AG10803 (cell line): ENCODE measurements around the gene GABRA5.

Experiments used
- DNase-seq: peaks from one replicate; pipeline ENCODE4 v3.0.0; 2010; ENCODE audit warnings: low read depth
- H3K4me3 ChIP-seq: 2 replicates; pipeline ENCODE4 v1.5.1; 2011; ENCODE audit warnings: mild to moderate bottlenecking, low read length, control low read depth
- TF ChIP-seq, protein P1 (sequence below): conservative IDR thresholded peaks from 2 replicates; pipeline ENCODE4 v1.5.1; 2011; ENCODE audit warnings: mild to moderate bottlenecking, low read length, control low read depth, inconsistent platforms

GABRA5 gene

GRCh38 chr15:26877831-26878230 is 11.0 kb downstream of the GABRA5 start:
- DNase-seq: no peak
- no peak overlapping the region for H3K4me3 ChIP-seq
- TF ChIP-seq, protein P1, sequence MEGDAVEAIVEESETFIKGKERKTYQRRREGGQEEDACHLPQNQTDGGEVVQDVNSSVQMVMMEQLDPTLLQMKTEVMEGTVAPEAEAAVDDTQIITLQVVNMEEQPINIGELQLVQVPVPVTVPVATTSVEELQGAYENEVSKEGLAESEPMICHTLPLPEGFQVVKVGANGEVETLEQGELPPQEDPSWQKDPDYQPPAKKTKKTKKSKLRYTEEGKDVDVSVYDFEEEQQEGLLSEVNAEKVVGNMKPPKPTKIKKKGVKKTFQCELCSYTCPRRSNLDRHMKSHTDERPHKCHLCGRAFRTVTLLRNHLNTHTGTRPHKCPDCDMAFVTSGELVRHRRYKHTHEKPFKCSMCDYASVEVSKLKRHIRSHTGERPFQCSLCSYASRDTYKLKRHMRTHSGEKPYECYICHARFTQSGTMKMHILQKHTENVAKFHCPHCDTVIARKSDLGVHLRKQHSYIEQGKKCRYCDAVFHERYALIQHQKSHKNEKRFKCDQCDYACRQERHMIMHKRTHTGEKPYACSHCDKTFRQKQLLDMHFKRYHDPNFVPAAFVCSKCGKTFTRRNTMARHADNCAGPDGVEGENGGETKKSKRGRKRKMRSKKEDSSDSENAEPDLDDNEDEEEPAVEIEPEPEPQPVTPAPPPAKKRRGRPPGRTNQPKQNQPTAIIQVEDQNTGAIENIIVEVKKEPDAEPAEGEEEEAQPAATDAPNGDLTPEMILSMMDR: no peak

DNA sequence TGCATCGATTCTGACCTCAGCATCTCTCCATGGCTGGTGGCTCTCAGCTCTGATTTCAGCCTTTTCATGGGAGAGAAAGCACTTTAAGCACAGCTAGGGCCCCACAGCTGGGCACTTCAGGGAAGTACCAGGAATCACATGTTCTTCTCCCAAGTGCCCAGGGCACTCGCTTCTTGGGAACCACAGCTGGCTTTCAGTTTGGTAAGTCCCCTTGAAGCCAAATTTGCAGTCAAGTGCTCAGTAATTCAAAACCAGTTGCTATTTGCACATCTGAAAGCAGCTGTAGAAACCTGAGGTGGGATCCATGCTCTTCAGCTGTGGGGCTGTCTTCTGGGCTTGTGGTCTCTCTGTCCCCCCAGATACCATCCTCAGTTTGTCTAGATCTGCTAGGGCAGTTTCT is 12.8 kb downstream of the GABRA5 start:
- H3K4me3 ChIP-seq: no peak overlapping the region
- no peak for DNase-seq
- TF ChIP-seq, protein P1: no peak

- no peak overlapping the region for H3K4me3 ChIP-seq
- TF ChIP-seq, protein P1: no peak
- no peak for DNase-seq
Observed at GRCh38 chr15:26882112-26882511, 15.2 kb downstream of the GABRA5 start.

DNA sequence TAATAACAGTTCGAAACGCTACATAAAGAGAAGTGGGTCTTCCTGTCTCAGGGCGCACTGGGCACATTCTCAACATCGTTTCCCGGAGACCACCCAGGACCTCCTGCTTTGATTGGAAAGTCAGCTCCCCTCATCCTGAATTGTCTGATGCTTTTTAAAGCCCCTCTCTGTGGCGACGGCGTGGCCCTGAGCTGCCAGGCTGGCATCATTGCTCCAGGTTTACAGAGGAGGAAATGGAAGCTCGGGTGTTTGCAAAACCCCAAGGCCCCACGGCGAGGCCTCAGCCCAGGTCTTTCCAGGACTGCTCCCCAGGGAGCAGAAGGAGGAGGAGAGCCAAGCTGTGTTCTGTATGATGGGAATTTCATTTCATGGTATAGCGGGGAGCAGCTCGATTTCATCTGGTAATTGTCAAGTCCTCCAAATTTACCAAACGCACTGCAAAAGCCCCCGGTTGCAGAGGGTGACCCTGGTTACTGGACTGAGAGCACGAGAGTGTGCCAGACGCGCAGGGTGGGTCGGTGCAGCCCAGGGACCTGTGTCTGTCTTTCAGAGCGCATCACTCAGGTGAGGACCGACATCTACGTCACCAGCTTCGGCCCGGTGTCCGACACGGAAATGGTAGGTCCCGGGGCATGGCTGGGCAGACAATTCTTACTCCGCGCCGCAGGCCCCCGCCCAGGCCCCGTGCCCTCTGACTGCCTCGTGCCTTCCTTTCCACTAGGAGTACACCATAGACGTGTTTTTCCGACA is 15.9 kb downstream of the GABRA5 start:
- no peak overlapping the region for H3K4me3 ChIP-seq
- no peak for DNase-seq
- TF ChIP-seq, protein P1: no peak

DNA sequence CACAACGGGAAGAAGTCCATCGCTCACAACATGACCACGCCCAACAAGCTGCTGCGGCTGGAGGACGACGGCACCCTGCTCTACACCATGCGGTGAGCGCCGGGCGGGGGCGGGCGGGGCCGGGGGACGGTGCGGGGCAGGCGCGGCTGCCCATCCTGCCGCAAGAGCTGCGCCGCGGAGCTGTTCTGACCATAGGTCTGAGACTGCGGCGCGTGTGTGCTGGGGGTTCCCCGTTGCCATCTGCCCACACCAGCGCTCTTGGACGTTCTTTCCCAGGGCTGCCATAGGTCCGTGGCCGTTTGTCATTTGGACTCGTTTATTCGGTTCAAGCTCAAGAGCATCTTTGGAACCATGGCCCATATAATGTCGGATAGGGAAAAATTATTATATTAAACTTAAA is 16.6 kb downstream of the GABRA5 start:
- TF ChIP-seq, protein P1: no peak
- no peak overlapping the region for H3K4me3 ChIP-seq
- DNase-seq: no peak

DNA sequence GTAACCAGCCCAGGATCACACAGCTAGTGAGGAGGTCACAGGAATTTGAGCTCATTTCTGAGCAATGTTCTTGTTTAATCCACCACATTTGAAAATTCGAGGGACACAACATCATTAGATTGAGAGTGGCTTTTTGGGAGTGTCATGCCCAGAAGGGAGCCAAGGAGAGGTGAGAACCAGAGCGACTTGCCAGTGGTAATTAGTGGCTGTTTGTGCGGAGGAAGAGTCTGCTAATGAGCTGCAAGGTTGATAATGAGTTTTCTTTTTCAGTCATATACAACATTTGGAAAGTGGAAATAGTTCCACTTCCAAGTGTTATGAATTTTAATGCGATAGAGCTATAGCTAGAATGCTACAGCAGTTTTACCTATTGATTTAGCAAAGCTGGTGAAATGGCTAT is 19.7 kb downstream of the GABRA5 start:
- TF ChIP-seq, protein P1: no peak
- H3K4me3 ChIP-seq: no peak overlapping the region
- DNase-seq: no peak

DNA sequence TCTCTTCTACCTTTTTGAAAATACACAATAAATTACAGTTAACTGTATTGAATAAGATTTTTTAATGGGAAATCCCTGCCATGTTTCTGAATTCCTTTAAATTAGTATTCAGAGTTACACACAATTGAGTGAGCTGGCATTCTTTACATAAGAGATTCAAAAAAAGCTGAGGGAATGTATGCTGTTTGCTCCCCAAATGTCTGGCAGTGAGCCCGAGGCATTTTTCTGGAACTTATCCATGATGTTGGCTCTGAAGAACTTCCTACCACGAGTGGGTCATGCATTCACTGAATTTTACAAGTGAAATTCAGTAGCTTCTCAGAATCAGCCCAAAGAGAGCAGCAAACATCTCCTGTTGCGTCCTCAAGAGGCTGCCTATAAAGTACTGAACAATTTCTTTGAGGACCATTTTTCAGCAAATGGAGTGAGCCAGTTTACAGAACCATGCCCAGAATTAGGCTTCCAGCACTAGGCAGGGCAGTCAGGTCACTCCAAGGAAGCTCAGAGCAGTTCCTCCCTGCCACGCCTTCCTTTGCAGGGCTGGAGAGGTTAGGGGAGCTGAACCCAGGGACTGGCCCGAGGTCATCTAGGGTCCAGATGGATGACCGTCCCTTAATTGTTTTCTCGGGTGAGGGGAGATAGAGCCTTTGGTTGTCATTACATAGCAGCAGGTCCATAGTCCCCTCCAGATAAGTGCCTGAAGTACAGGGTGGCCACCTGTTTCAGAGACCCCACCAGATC is 21.2 kb downstream of the GABRA5 start:
- H3K4me3 ChIP-seq: no peak overlapping the region
- TF ChIP-seq, protein P1: no peak
- peak; percentile 54 for DNase-seq
